ENCODE data around the gene ACAP2. TPM values are rescaled to one million over a fixed set of nuclear protein-coding genes. Genes with fewer than 3 reads are reported as not detected.

The ACAP2 gene
- total RNA-seq, 1 donor from 2014 or later = 38.2 TPM

DNA sequence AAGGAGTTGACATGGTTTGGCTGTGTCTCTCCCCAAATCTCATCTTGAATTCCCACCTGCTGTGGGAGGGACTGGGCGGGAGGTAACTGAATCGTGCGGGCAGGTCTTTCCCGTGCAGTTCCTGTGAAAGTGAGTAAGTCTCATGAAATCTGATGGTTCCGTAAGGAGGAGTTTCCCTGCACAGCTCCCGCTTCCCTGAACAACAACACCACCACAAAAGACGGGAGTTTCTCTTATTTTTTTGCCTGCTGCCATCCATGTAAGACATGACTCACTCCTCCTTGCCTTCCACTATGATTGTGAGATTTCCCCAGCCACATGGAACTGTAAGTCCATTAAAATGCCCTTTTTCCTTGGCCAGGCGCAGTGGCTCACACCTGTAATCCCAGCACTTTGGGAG lies 194.5 kb downstream of the ACAP2 start:
- Mint-ChIP-seq H3K9me3 (no peaks in the 10 kb centered on the region), H3K27me3 (ENCODE audit: insufficient read depth) (peaks cover 2% of the 10 kb centered on the region), H3K4me3 (no peak overlapping the region), H3K36me3 (ENCODE audit: low read depth) (peaks cover 2% of the 10 kb centered on the region), H3K4me1 (ENCODE audit: low read depth) (peaks cover 19% of the 10 kb centered on the region), H3K27ac (no peak overlapping the region)
- intact Hi-C loops (cut with micrococcal nuclease) = no loop called here
- DNase-seq (ENCODE audit: low spot score) = no peak

DNA sequence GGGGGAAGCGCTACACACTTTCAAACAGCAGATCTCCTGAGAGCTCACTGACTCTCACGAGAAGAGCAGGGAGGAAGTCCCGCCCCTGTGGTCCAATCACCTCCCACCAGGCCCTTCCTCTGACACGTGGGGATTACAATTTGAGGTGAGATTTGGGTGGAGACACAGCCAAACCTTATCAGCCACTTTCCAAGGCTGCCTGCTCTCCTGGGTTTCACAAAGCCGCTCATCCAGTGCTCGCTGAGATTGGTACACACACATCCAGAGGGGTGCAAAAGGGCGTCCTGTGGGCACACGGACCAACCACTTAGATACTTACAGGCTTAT lies 195.0 kb downstream of the ACAP2 start:
- no peak overlapping the region for H3K4me3 Mint-ChIP-seq

DNA sequence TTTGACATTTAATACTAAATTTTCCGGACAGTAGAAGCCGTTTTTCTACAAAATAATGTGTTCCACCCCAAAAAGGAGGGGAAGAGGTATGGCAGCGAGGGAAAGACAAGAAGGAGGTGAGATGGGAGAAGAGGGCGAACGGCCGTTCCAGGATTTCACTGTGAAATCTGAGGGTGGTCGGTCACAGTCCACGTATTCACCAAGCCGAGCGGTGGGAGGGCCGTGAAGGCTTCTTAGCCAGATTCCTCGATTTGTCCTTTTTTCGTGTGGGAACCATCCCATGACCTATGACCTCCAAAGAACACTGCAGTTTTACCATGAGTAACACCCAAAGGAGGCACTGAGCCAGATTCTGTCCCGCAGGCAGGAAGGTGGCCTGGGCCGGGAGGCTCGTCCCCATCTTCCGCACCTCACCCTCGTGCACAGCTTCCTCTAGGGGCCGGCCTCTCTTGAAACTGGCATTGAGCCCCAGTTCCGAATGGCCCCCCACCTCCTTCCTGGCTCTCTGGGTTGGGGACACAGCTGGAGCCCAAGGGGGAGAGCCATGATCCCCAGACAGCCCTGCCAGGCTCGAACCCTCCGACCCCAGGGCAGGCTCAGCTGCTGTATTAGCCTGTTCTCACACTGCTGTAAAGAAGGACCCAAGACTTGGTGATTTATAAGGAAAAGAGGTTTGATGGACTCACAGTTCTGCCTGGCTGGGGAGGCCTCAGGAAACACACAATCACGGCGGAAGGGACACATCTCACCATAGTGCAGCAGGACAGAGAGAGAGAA lies 195.5 kb downstream of the ACAP2 start:
- intact Hi-C loops (cut with micrococcal nuclease) = no loop called here
- no peak overlapping the region for H3K4me3 Mint-ChIP-seq
- H3K27ac Mint-ChIP-seq = no peak overlapping the region
- no peaks in the 10 kb centered on the region for H3K9me3 Mint-ChIP-seq
- H3K27me3 Mint-ChIP-seq (ENCODE audit: insufficient read depth) = peaks cover 2% of the 10 kb centered on the region
- peaks cover 2% of the 10 kb centered on the region for H3K36me3 Mint-ChIP-seq (ENCODE audit: low read depth)
- DNase-seq (ENCODE audit: low spot score) = no peak
- peaks cover 19% of the 10 kb centered on the region for H3K4me1 Mint-ChIP-seq (ENCODE audit: low read depth)

More for the DNA sequence above, 195.0 kb downstream of the ACAP2 start:
- Mint-ChIP-seq H3K9me3 (no peaks in the 10 kb centered on the region), H3K36me3 (ENCODE audit: low read depth) (peaks cover 2% of the 10 kb centered on the region), H3K4me1 (ENCODE audit: low read depth) (peaks cover 19% of the 10 kb centered on the region), H3K27me3 (ENCODE audit: insufficient read depth) (peaks cover 2% of the 10 kb centered on the region), H3K27ac (no peak overlapping the region)
- intact Hi-C loops (cut with micrococcal nuclease) = no loop called here
- no peak for DNase-seq (ENCODE audit: low spot score)

DNA sequence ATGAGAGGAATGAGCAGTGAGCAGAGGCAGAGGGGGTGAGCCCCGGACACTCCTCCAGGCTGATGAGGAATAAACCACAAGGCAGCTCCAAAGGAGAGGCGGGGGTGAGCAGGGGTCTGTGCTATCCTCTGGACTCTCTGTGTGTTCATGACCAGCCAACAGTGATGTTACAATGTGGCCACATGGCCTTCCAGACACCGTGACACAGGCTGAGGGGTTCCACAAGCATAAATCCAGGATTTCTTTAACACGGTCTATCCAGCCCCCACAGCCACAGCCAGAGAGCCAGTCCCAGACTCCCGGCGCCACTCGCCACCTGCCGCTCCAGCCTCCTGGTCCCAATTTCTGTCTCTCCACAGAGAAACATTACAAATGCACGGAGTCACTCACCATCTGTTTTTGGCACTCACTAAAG lies 196.2 kb downstream of the ACAP2 start:
- DNase-seq (ENCODE audit: low spot score) = no peak
- no peak overlapping the region for H3K4me3 Mint-ChIP-seq
- H3K36me3 Mint-ChIP-seq (ENCODE audit: low read depth) = peaks cover 2% of the 10 kb centered on the region
- peaks cover 2% of the 10 kb centered on the region for H3K27me3 Mint-ChIP-seq (ENCODE audit: insufficient read depth)
- intact Hi-C loops (cut with micrococcal nuclease) = no loop called here
- no peak overlapping the region for H3K27ac Mint-ChIP-seq
- H3K4me1 Mint-ChIP-seq (ENCODE audit: low read depth) = peaks cover 19% of the 10 kb centered on the region
- no peaks in the 10 kb centered on the region for H3K9me3 Mint-ChIP-seq

DNA sequence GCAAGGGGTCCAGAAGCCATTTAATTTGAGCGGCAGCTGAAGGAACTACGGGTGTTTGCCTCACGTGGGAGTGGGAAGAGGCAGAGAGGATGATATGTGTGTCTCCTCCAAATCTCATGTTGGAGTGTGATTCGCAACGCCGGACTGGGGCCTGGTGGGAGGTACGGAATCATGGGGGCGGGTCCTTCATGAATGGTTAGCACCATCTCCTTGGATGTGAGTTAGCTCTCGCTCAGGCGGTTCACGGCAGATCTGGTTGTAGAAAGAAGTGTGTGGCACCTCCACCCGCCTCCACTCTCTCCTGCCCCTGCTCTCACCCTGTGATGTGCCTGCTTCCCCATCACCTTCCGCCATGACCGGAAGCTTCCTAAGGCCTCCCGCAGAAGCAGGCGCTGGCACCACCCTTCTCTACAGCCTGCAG lies 197.3 kb downstream of the ACAP2 start:
- Mint-ChIP-seq H3K27ac (no peak overlapping the region), H3K36me3 (ENCODE audit: low read depth) (peaks cover 2% of the 10 kb centered on the region), H3K9me3 (no peaks in the 10 kb centered on the region)

DNA sequence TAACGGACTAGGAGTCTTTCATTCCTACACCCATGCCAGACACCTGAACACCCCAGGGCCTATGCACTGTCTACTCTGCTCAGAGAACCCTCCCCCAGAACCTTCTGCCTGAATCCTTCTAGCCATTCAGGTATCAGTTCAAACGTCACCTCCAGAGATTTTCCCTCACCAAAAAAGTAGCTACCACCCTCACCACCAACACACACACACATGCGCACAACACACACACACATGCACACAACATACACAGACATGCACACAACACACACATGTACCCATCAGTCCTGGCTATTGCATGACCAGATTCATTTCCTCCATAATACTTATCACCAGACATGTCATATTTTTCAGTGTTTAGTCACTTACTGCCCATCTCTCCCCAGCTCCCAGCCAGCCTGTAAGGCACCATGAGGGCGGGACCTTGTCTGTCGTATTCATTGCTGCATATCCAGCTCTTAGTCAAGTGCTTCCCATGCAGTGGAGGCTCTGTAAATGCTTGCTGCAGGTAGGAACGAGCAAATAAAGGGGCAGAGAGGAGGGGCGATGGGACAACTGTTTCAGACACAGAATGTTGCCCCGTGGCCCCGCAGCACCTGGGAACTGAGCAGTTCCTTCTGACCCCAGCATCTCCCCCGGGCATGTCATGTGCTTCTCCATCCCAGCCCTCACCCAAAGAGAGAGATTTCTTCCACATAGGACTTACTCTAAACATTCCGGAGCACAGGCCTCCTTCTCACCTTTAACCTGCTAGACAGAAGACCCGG lies 201.0 kb downstream of the ACAP2 start:
- Mint-ChIP-seq H3K27ac (no peak overlapping the region), H3K27me3 (ENCODE audit: insufficient read depth) (no peaks in the 10 kb centered on the region), H3K9me3 (peaks cover 13% of the 10 kb centered on the region), H3K36me3 (ENCODE audit: low read depth) (peaks cover 5% of the 10 kb centered on the region), H3K4me1 (ENCODE audit: low read depth) (no peaks in the 10 kb centered on the region), H3K4me3 (no peak overlapping the region)
- DNase-seq (ENCODE audit: low spot score) = no peak
- intact Hi-C loops (cut with micrococcal nuclease) = no loop called here

More for the DNA sequence above, 197.3 kb downstream of the ACAP2 start:
- Mint-ChIP-seq H3K4me3 (no peak overlapping the region), H3K4me1 (ENCODE audit: low read depth) (peaks cover 15% of the 10 kb centered on the region), H3K27me3 (ENCODE audit: insufficient read depth) (no peaks in the 10 kb centered on the region)
- intact Hi-C loops (cut with micrococcal nuclease) = no loop called here
- no peak for DNase-seq (ENCODE audit: low spot score)

DNA sequence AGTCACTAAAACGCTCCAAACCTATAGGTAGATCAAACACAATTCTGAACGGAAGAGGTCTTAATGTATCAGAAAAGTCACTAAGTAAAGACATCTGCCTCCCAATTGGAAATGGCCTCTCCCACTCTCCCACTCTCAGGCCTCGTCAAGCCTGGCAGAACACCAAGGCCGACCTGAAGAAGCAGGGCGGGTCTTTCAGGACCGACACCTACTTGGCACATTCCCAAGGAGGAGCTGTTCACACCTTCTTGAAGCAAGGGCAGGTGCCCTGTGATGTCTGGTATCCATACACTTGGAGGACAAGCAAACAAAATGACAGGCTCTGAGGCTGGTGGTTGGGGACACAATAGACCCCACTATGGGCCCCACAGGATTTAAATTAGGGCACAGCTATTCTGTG lies 201.9 kb downstream of the ACAP2 start:
- Mint-ChIP-seq H3K27ac (no peak overlapping the region), H3K4me1 (ENCODE audit: low read depth) (no peaks in the 10 kb centered on the region), H3K27me3 (ENCODE audit: insufficient read depth) (no peaks in the 10 kb centered on the region), H3K36me3 (ENCODE audit: low read depth) (peaks cover 3% of the 10 kb centered on the region), H3K4me3 (no peak overlapping the region), H3K9me3 (peaks cover 13% of the 10 kb centered on the region)
- no peak for DNase-seq (ENCODE audit: low spot score)
- intact Hi-C loops (cut with micrococcal nuclease) = no loop called here

DNA sequence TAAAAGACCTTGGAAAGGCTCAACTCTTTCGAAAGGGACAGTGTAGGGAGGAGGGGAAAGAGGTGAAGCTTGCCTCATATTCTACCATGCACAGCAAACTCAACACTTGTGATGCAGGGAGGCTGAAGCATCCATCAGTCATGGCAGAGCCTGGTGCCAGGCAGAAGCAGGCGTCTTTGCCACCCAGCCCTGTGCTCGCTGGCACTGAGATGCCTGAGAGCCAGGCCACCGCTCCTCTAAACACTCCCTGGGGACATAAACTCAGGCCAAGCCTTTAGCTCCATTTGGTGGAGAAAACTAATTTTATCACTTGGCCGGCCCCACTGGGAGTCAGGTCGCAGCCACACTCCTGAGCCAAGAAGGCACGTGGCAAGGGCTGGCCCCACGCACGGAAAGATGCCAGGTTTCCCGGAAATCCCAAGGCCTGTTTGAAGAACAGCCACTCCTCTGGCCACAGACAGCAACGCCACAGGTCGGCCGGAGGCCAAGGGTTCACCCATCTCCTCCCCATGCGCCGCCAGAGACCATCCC lies 202.6 kb downstream of the ACAP2 start:
- DNase-seq (ENCODE audit: low spot score) = no peak
- Mint-ChIP-seq H3K27me3 (ENCODE audit: insufficient read depth) (no peaks in the 10 kb centered on the region), H3K36me3 (ENCODE audit: low read depth) (peaks cover 3% of the 10 kb centered on the region), H3K4me1 (ENCODE audit: low read depth) (no peaks in the 10 kb centered on the region), H3K27ac (no peak overlapping the region), H3K9me3 (peaks cover 16% of the 10 kb centered on the region), H3K4me3 (no peak overlapping the region)
- intact Hi-C loops (cut with micrococcal nuclease) = no loop called here

DNA sequence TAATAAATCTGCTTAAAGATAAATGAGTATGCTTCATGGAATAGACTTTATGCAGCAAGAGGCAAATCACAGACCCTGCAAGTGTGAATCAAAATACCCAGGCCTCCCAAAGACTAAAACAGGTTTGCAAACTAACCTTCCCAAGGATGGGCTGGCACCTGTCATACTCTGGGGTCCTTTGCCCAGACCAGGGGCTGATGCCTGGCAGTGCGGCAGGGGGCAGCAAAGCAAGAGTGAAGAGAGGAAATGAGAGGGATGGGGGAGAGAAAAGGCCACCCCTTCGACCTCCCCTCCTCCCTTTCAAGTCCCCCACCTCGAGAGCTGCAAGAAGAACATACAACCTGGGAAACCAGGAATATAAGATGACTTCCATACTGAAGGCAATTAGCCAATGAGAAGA lies 203.7 kb downstream of the ACAP2 start:
- Mint-ChIP-seq H3K27me3 (ENCODE audit: insufficient read depth) (no peaks in the 10 kb centered on the region), H3K4me3 (no peak overlapping the region), H3K36me3 (ENCODE audit: low read depth) (peaks cover 3% of the 10 kb centered on the region), H3K27ac (no peak overlapping the region), H3K9me3 (peaks cover 23% of the 10 kb centered on the region), H3K4me1 (ENCODE audit: low read depth) (no peaks in the 10 kb centered on the region)
- intact Hi-C loops (cut with micrococcal nuclease) = no loop called here
- no peak for DNase-seq (ENCODE audit: low spot score)

DNA sequence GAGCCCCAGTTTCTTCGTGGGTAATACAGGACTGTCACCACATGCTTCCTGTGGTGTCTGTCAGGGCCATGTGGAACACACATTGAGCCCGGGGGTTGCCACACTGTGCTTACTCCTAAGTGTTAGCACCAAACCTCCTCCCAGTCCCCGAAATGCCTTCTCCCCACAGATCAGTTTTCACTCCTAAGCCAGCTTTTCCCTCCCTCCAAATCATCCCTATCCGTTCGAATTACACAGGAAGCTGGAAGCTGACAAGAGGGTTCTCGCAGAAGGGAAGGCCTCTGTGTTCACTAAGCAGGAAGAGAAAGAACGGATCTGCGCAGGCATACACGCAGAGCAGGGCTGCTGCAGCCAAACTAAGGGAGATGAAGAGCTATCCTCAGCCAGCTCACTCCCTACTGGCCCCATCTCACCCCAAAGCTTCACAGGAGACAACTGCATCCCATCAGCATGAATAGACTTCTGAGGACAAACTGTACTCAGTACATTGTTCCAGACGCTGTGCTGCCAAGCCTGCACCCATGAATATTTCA lies 204.2 kb downstream of the ACAP2 start:
- Mint-ChIP-seq H3K4me1 (ENCODE audit: low read depth) (no peaks in the 10 kb centered on the region), H3K27me3 (ENCODE audit: insufficient read depth) (no peaks in the 10 kb centered on the region), H3K9me3 (peaks cover 23% of the 10 kb centered on the region), H3K4me3 (no peak overlapping the region), H3K27ac (no peak overlapping the region), H3K36me3 (ENCODE audit: low read depth) (peaks cover 3% of the 10 kb centered on the region)
- intact Hi-C loops (cut with micrococcal nuclease) = no loop called here
- DNase-seq (ENCODE audit: low spot score) = no peak

DNA sequence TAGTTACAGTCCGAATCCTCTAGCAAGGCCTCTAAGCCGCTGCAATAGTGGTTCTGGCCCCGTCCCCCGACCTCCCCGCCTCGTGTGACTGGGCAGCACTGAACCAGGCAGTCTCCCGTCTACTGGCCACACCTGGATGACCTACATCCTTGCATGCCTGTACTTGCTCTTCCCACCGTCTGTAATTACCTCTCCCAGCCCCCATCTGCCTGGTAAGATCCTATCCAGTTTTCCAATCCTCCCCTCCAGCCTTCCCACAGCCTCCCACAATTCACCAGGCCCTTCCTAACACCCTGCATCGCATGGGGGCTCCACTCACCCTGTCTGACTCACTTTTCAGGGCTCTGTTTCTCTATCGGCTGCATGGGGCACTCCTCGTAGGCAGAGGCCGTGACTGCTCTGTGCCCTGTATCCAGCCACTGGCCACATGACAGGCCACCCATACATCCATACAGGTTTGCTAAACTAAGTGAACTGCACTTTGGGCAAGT lies 204.7 kb downstream of the ACAP2 start:
- peaks cover under 1% of the 10 kb centered on the region for H3K27me3 Mint-ChIP-seq (ENCODE audit: insufficient read depth)
- H3K4me3 Mint-ChIP-seq = no peak overlapping the region
- H3K36me3 Mint-ChIP-seq (ENCODE audit: low read depth) = peaks cover 3% of the 10 kb centered on the region
- H3K9me3 Mint-ChIP-seq = peaks cover 24% of the 10 kb centered on the region
- DNase-seq (ENCODE audit: low spot score) = no peak
- H3K27ac Mint-ChIP-seq = no peak overlapping the region
- H3K4me1 Mint-ChIP-seq (ENCODE audit: low read depth) = no peaks in the 10 kb centered on the region
- intact Hi-C loops (cut with micrococcal nuclease) = no loop called here

DNA sequence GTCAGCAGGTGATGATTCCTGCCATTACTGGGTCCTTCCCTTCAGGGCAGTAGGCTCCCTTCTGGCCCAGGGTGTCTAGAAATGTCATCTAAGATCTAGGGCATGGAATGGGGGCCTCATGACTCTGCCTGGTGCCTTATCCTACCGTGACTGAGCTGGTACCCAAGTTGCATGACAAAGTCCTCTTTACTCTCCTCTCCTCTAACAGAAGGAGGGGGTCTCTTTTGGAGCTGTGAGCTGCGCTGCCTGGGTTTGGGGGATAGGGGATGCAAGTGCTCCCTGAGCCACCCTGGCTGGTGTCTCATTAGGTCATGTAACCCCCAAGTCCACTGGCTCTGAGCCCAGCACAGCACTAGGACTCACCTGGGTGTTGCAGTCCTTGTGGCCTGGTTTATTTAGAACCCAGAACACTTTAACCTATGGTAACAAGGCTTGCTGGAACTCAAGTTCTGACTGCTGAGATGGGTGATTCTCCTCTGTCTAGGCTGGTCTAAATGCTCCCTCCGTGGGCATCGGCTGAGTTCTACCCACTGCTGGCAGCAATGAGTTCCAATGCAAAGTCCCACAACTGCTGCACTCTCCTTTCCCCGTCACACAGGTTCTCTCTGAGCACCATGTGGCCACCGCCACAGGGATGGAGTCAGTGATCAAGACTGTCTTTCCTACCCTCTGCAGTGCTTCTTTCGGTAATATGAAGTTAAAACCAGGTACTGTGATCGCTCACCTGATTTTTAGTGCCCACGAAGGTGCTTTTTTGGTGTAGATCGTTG lies 205.8 kb downstream of the ACAP2 start:
- no peak overlapping the region for H3K4me3 Mint-ChIP-seq
- H3K4me1 Mint-ChIP-seq (ENCODE audit: low read depth) = no peaks in the 10 kb centered on the region
- intact Hi-C loops (cut with micrococcal nuclease) = no loop called here
- H3K27me3 Mint-ChIP-seq (ENCODE audit: insufficient read depth) = peaks cover 3% of the 10 kb centered on the region
- H3K9me3 Mint-ChIP-seq = peaks cover 27% of the 10 kb centered on the region
- DNase-seq (ENCODE audit: low spot score) = no peak
- peaks cover 3% of the 10 kb centered on the region for H3K36me3 Mint-ChIP-seq (ENCODE audit: low read depth)
- no peak overlapping the region for H3K27ac Mint-ChIP-seq

Data from activated T-helper 1 cell treated with anti-CD3 and anti-CD28 coated beads, Interleukin-12 subunit alpha, Interleukin-12 subunit beta, Interleukin-2, Interleukin-4 antibody, amounts not matched to agents 30 ng/mL and 10 ng/mL and 1 ng/mL, durations not matched to agents 14 hours and 24 hours and 36 hours (primary cell).